Measurements from ENCODE around the gene RAB1B. TPM values are rescaled to one million over a fixed set of nuclear protein-coding genes. Genes with fewer than 3 reads are reported as not detected.

The RAB1B gene
- total RNA-seq, 1 experiment from 2014 or later: 380 TPM

DNA sequence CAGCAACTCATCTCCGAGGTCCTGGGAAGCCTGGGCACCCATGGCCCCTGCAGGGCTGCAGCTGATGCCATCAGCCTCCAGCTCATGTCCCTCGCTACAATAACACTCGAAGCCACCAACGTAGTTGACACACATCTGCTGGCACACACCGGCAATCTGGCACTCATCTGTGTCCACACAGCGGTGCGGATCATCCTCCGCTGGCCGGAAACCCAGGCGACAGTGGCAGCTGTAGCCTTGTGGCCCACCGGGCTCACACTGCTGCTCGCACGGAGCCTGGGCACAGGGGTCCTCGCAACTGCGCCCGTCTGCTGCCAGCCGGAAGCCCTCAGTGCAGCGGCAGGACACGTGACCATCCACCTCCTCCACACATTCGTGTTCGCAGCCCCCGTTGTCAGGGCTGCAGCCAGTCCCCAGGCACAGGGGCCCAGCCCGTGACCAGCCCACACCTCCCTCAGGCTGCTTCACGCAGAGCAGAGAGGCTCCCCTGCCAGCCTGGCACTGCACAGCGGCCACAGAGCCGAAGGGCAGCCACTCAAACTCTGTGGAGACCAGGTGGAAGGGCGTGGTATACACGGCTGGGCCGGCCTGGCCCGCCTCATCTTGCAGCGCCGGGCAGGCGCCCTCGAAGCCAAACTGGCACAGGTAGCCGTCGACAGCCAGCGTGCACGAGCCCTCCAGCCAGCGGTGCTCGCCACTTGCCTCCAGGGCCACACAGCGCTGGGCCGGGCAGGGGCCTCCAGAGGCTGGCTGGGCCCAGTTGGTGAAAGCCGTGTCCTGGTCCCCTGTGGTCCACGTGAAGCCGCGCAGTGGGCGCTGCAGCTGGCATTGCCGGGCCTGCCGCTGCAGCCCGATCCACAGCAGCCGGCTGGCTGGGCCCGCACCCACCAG is 47.7 kb downstream of the RAB1B start:
- DNase-seq (no peak), ATAC-seq (no peak)
- BruUV-seq (replicated peaks): no TSS peak
- TF ChIP-seq EZH2 (IDR thresholded peaks at IDR 0.05; ENCODE audit: low read length, unreplicated experiment) (no peak), EZH2phosphoT487 (IDR thresholded peaks at IDR 0.05; ENCODE audit: borderline replicate concordance, low read length) (no peak)
- TF ChIP-seq, protein P1, sequence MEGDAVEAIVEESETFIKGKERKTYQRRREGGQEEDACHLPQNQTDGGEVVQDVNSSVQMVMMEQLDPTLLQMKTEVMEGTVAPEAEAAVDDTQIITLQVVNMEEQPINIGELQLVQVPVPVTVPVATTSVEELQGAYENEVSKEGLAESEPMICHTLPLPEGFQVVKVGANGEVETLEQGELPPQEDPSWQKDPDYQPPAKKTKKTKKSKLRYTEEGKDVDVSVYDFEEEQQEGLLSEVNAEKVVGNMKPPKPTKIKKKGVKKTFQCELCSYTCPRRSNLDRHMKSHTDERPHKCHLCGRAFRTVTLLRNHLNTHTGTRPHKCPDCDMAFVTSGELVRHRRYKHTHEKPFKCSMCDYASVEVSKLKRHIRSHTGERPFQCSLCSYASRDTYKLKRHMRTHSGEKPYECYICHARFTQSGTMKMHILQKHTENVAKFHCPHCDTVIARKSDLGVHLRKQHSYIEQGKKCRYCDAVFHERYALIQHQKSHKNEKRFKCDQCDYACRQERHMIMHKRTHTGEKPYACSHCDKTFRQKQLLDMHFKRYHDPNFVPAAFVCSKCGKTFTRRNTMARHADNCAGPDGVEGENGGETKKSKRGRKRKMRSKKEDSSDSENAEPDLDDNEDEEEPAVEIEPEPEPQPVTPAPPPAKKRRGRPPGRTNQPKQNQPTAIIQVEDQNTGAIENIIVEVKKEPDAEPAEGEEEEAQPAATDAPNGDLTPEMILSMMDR (conservative IDR thresholded peaks at IDR 0.05; ENCODE audit: low read depth, low read length): no peak
- Histone ChIP-seq H3K27ac (ENCODE audit: low read length) (no peak overlapping the region), H3K79me2 (ENCODE audit: low read length) (no peaks in the 10 kb centered on the region), H3K9me3 (ENCODE audit: low read length) (no peaks in the 10 kb centered on the region), H2AFZ (ENCODE audit: low read length) (no peak overlapping the region), H3K27me3 (ENCODE audit: low read length) (no peaks in the 10 kb centered on the region), H4K20me1 (ENCODE audit: low read length) (no peaks in the 10 kb centered on the region), H3K4me1 (ENCODE audit: insufficient read depth, low read length) (peaks cover 5% of the 10 kb centered on the region), H3K9ac (ENCODE audit: low read length) (no peak overlapping the region), H3K4me3 (ENCODE audit: low read length) (no peak overlapping the region), H3K9me2 (replicated peaks; ENCODE audit: low read length) (no peaks in the 10 kb centered on the region), H3K4me2 (ENCODE audit: low read length) (no peak overlapping the region), H3K36me3 (ENCODE audit: low read depth, low read length) (no peaks in the 10 kb centered on the region), H3F3A (ENCODE audit: low read length, unreplicated experiment) (no peaks in the 10 kb centered on the region)
- intact Hi-C loops (cut with micrococcal nuclease): no loop called here
- ChIA-PET POLR2A (ENCODE audit: unreplicated experiment) (no interaction called here), CTCF (no interaction called here)

DNA sequence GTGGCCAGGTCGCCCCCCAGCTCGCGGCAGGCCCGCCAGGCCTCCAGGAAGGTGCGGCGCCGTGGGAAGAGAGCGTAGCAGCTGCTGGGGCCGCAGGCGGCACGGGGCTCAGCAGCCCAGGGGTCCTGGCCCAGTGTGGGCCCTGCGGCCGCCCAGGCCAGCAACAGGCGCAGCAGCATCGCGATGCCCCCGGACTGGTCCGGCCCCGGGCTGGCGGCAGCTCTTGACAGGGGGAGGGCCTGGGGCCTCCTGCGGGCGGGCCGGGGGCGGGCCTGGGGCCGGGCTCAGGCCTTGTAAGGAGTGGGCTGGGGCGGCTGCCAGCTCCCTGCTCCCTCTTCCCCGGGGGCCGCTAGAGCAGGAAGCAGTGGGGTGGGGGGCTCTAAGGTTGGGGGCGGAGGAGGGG is 48.4 kb downstream of the RAB1B start, which contains the start of gene CD248:
Gene CD248, minus strand, starts transcription at position 196 of the 403 bp plus-strand sequence. Its CDS starts 17 bp downstream, at position 179.
- Histone ChIP-seq H3K36me3 (ENCODE audit: low read depth, low read length) (no peaks in the 10 kb centered on the region), H3K4me3 (ENCODE audit: low read length) (no peak within 1 kb of the TSS), H3K4me1 (ENCODE audit: insufficient read depth, low read length) (peaks cover 5% of the 10 kb centered on the region), H3K9ac (ENCODE audit: low read length) (no peak within 1 kb of the TSS), H3K79me2 (ENCODE audit: low read length) (no peaks in the 10 kb centered on the region), H3K9me3 (ENCODE audit: low read length) (no peaks in the 10 kb centered on the region), H3K9me2 (replicated peaks; ENCODE audit: low read length) (no peaks in the 10 kb centered on the region), H2AFZ (ENCODE audit: low read length) (no peak within 1 kb of the TSS), H3K4me2 (ENCODE audit: low read length) (no peak within 1 kb of the TSS), H3K27me3 (ENCODE audit: low read length) (no peaks in the 10 kb centered on the region), H3K27ac (ENCODE audit: low read length) (no peak within 1 kb of the TSS), H3F3A (ENCODE audit: low read length, unreplicated experiment) (no peaks in the 10 kb centered on the region), H4K20me1 (ENCODE audit: low read length) (no peaks in the 10 kb centered on the region)
- intact Hi-C loops (cut with micrococcal nuclease): no loop called here
- ATAC-seq (no peak), DNase-seq (no peak)
- POLR2A ChIA-PET (ENCODE audit: unreplicated experiment): no interaction called here
- no peak for TF ChIP-seq EZH2phosphoT487 (IDR thresholded peaks at IDR 0.05; ENCODE audit: borderline replicate concordance, low read length)
- no peak for TF ChIP-seq EZH2 (IDR thresholded peaks at IDR 0.05; ENCODE audit: low read length, unreplicated experiment)
- TF ChIP-seq, protein P1 (conservative IDR thresholded peaks at IDR 0.05; ENCODE audit: low read depth, low read length): no peak
- BruUV-seq (replicated peaks): no TSS peak
- CTCF ChIA-PET: no interaction called here

DNA sequence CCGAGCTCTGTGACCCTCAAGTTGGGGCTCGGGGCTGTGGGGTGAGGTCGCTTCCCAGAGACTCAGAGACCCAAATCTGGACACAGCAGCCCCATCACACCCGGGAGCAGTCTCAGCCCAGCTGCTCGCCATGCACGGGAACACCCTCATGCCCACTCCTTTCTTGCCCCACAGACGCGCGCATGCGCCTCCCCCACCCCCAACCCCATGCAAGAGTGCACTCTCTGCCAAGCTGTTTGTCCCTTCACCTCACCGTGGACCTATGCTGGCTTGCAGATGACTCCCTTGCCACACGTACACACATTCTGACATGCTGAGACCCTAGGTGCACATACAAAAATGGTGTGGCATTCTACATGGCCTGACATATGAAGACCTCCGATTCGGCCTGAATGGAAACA is 48.9 kb downstream of the RAB1B start:
- TF ChIP-seq EZH2 (IDR thresholded peaks at IDR 0.05; ENCODE audit: low read length, unreplicated experiment) (no peak), EZH2phosphoT487 (IDR thresholded peaks at IDR 0.05; ENCODE audit: borderline replicate concordance, low read length) (no peak)
- TF ChIP-seq, protein P1 (conservative IDR thresholded peaks at IDR 0.05; ENCODE audit: low read depth, low read length): no peak
- Histone ChIP-seq H3K4me1 (ENCODE audit: insufficient read depth, low read length) (peaks cover 5% of the 10 kb centered on the region), H3K9me2 (replicated peaks; ENCODE audit: low read length) (no peaks in the 10 kb centered on the region), H3K79me2 (ENCODE audit: low read length) (no peaks in the 10 kb centered on the region), H3K4me3 (ENCODE audit: low read length) (no peak overlapping the region), H3F3A (ENCODE audit: low read length, unreplicated experiment) (no peaks in the 10 kb centered on the region), H3K36me3 (ENCODE audit: low read depth, low read length) (no peaks in the 10 kb centered on the region), H3K27me3 (ENCODE audit: low read length) (no peaks in the 10 kb centered on the region), H3K9ac (ENCODE audit: low read length) (no peak overlapping the region), H3K4me2 (ENCODE audit: low read length) (no peak overlapping the region), H3K27ac (ENCODE audit: low read length) (no peak overlapping the region), H2AFZ (ENCODE audit: low read length) (no peak overlapping the region), H4K20me1 (ENCODE audit: low read length) (no peaks in the 10 kb centered on the region), H3K9me3 (ENCODE audit: low read length) (no peaks in the 10 kb centered on the region)
- no TSS peak for BruUV-seq (replicated peaks)
- no peak for DNase-seq
- intact Hi-C loops (cut with micrococcal nuclease): no loop called here
- ChIA-PET CTCF (interaction anchor here (0.6 kb wide), 2 partner anchors 15 to 255 kb away, joined by 4 to 11 read pairs; no protein-coding TSS in a partner anchor), POLR2A (ENCODE audit: unreplicated experiment) (no interaction called here)
- no peak for ATAC-seq

All from PC-3 (cell line).